ENCODE data around the gene C16orf86. TPM values are rescaled to one million over a fixed set of nuclear protein-coding genes. Genes with fewer than 3 reads are reported as not detected.

C16orf86 gene
- total RNA-seq, 2 donors from 2014 or later, result 1.1 to 1.4 TPM

DNA sequence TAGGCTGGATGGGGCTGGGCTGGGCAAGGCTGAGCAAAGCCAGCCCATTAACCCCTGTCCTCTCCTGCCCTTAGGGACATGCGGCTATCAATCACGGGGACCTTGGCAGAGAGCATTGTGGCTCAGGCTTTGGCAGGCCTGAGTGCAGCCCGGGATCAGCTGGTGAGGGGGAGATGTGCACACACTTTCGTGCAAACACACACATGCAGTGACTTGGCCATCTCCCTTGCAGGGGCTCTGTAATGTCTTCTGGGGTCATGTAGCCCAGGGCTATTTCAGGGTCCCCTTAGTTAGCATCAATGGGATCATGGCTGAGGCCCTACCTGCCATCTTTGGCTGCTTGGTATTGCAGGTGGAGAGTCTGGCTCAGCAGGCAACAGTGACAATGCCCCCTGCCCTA lies 14.8 kb upstream of the C16orf86 start:
- Histone ChIP-seq H3K36me3 (no peaks in the 10 kb centered on the region), H3K27me3 (peaks cover 61% of the 10 kb centered on the region), H3K4me3 (no peak overlapping the region), H3K4me1 (no peaks in the 10 kb centered on the region), H3K27ac (no peak overlapping the region), H3K9me3 (no peaks in the 10 kb centered on the region), H3K9ac (ENCODE audit: low read depth in 2 of 2, low read length in 2 of 2) (no peak overlapping the region)
- intact Hi-C loops (cut with DNase I), result loop anchor here (10.0 kb wide), 1 partner anchor 107 kb away; no protein-coding TSS in a partner anchor
- TF ChIP-seq, protein P1, sequence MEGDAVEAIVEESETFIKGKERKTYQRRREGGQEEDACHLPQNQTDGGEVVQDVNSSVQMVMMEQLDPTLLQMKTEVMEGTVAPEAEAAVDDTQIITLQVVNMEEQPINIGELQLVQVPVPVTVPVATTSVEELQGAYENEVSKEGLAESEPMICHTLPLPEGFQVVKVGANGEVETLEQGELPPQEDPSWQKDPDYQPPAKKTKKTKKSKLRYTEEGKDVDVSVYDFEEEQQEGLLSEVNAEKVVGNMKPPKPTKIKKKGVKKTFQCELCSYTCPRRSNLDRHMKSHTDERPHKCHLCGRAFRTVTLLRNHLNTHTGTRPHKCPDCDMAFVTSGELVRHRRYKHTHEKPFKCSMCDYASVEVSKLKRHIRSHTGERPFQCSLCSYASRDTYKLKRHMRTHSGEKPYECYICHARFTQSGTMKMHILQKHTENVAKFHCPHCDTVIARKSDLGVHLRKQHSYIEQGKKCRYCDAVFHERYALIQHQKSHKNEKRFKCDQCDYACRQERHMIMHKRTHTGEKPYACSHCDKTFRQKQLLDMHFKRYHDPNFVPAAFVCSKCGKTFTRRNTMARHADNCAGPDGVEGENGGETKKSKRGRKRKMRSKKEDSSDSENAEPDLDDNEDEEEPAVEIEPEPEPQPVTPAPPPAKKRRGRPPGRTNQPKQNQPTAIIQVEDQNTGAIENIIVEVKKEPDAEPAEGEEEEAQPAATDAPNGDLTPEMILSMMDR (IDR thresholded peaks at IDR 0.05), result no peak
- DNase-seq, result no peak

DNA sequence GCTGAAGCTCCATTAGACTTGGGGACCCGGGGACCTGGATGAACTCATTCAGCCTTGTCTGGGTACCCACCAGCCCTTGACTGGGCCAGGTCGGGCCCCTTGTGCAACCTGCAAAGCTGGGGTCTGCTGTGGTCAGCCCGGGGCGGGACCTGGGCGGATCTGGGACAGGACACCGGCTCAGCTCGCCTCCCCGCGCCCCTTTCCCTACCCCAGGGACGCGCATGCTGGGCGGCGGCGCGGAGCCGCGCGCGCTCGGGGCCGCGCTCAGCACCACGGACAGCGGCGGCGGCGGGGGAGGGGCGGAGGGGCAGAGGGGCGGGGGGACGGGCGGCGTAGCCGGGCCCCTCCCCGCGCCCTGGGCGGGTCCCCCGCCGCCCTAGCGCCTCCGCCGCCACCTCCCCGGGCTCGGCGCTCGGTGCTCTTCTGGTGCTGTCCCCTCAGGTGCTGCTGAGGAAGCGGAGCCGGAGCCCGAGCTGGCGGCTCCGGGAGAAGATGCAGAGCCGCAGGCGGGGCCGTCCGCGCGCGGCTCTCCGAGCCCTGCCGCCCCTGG lies 14.0 kb upstream of the C16orf86 start:
- H3K27me3 ChIP-seq, result peaks cover 59% of the 10 kb centered on the region
- H3K9ac ChIP-seq (ENCODE audit: low read depth in 2 of 2, low read length in 2 of 2), result no peak overlapping the region
- no peaks in the 10 kb centered on the region for H3K4me1 ChIP-seq
- no peak overlapping the region for H3K4me3 ChIP-seq
- no peaks in the 10 kb centered on the region for H3K36me3 ChIP-seq
- intact Hi-C loops (cut with DNase I), result loop anchor here (10.0 kb wide), 1 partner anchor 108 kb away; no protein-coding TSS in a partner anchor
- H3K9me3 ChIP-seq, result no peaks in the 10 kb centered on the region
- no peak overlapping the region for H3K27ac ChIP-seq
- DNase-seq, result no peak
- TF ChIP-seq, protein P1 (IDR thresholded peaks at IDR 0.05), result no peak

DNA sequence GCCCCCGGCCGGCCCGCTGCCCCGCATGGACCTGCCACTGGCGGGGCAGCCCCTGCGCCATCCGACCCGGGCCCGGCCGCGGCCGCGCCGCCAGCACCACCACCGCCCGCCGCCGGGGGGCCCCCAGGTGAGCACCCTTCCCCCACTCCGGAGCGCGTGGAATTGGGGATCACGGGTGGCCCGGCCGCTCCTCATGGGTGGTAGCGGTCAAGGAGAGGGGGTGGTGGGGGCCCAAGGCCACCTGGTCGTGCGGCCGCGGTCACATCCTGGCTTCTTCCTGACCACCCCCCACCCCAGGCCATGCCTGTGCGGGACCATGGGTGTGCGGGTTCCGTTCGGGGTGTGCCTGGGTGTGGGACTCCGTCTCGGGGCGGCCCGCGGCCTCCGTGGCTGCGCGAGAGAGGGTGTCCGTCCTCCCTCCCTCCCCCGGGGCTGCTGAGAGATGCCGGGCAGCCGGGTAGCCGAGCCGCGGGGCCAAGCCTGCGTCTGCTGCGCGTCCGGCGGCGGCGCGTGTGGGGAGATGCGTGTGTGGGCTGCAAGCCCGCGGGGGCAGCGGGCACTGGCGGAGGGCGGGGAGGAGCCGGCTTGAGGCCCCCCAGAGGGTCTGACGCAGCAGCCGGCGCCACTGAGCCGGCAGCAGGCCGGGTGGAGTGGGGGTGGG lies 13.4 kb upstream of the C16orf86 start:
- TF ChIP-seq, protein P1 (IDR thresholded peaks at IDR 0.05), result no peak
- no peak overlapping the region for H3K4me3 ChIP-seq
- no peak overlapping the region for H3K27ac ChIP-seq
- H3K9ac ChIP-seq (ENCODE audit: low read depth in 2 of 2, low read length in 2 of 2), result no peak overlapping the region
- H3K27me3 ChIP-seq, result peaks cover 53% of the 10 kb centered on the region
- no peak for DNase-seq
- H3K4me1 ChIP-seq, result no peaks in the 10 kb centered on the region
- H3K9me3 ChIP-seq, result no peaks in the 10 kb centered on the region
- H3K36me3 ChIP-seq, result no peaks in the 10 kb centered on the region
- intact Hi-C loops (cut with DNase I), result loop anchor here (10.0 kb wide), 1 partner anchor 108 kb away; no protein-coding TSS in a partner anchor

DNA sequence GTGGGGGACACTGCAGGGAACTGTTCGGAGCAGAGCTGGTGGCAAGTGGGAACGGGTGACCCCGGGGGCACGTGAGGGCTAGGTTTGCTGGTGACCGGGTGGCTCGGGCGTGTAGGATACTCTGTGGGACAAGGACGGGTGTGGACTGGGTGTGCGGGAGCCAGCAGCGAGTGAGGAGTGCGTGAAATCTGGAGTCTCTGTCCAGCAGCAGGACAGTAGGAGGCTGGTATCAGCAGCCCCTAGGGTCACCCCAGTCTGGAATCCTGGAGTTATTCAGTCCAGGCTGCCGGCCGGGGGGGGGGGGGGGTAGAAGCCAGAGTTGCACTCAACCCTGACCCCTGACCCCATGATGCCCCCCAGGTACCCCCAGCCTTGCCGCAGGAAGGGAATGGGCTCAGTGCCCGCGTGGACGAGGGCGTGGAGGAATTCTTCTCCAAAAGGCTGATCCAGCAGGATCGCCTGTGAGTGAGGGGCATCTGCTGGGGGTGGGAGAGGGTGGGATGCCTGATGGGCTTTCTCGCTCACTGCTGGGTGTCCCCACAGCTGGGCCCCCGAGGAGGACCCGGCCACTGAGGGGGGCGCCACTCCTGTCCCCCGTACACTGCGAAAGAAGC lies 12.7 kb upstream of the C16orf86 start:
- Histone ChIP-seq H3K36me3 (no peaks in the 10 kb centered on the region), H3K4me1 (no peaks in the 10 kb centered on the region), H3K9ac (ENCODE audit: low read depth in 2 of 2, low read length in 2 of 2) (no peak overlapping the region), H3K27ac (no peak overlapping the region), H3K9me3 (no peaks in the 10 kb centered on the region), H3K27me3 (peaks cover 46% of the 10 kb centered on the region), H3K4me3 (no peak overlapping the region)
- TF ChIP-seq, protein P1 (IDR thresholded peaks at IDR 0.05), result no peak
- DNase-seq, result no peak
- intact Hi-C loops (cut with DNase I), result loop anchor here (10.0 kb wide), 1 partner anchor 109 kb away; no protein-coding TSS in a partner anchor

DNA sequence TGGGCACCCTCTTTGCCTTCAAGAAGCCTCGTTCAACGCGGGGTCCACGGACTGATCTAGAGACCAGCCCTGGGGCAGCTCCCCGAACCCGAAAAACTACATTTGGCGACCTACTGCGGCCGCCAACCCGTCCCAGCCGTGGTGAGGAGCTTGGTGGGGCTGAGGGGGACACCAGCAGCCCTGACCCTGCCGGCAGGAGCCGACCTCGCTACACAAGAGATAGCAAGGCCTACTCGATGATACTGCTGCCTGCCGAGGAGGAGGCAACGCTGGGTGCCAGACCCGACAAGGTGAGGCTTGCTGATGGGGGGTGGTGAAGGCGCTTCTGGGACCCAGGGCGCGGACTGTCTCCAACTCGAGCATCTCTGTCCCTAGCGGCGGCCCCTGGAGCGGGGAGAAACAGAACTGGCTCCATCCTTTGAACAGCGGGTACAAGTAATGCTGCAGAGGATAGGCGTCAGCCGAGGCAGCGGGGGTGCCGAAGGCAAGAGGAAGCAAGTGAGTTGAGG lies 12.2 kb upstream of the C16orf86 start:
- no peak overlapping the region for H3K27ac ChIP-seq
- H3K27me3 ChIP-seq, result peaks cover 41% of the 10 kb centered on the region
- no peaks in the 10 kb centered on the region for H3K36me3 ChIP-seq

More for the DNA sequence above, 12.2 kb upstream of the C16orf86 start:
- peaks cover 6% of the 10 kb centered on the region for H3K4me1 ChIP-seq
- peak; percentile 14 for DNase-seq
- TF ChIP-seq, protein P1 (IDR thresholded peaks at IDR 0.05), result no peak
- no peak overlapping the region for H3K4me3 ChIP-seq
- no peak overlapping the region for H3K9ac ChIP-seq (ENCODE audit: low read depth in 2 of 2, low read length in 2 of 2)
- intact Hi-C loops (cut with DNase I), result loop anchor here (10.0 kb wide), 1 partner anchor 110 kb away; no protein-coding TSS in a partner anchor
- H3K9me3 ChIP-seq, result no peaks in the 10 kb centered on the region

Measured in colonic mucosa (tissue), 4 donors.